Smooth muscle cell (in vitro differentiated cells): ENCODE data around the gene KLHL6. TPM values are rescaled to one million over a fixed set of nuclear protein-coding genes. Genes with fewer than 3 reads are reported as not detected.
"Not testable (repeated sequence)": the region's sequence is repeated elsewhere in the genome, so short reads cannot be mapped to it uniquely, and the experiment has no call there.

Experiments
- DNase-seq: peaks from one replicate; lab custom pipeline; 2025; ENCODE audit not compliant: unreplicated experiment; lab: John Stamatoyannopoulos, UW
- H2AFZ ChIP-seq: fragments of 200-600 bp; sonication (generic); 2 replicates; pipeline ENCODE4 v1.6.0; 2016; ENCODE audit warnings: antibody characterized with exemption, low read depth, mild to moderate bottlenecking
- H3F3A ChIP-seq: fragments of 200-600 bp; sonication (generic); 2 replicates; pipeline ENCODE4 v1.6.0; 2017; ENCODE audit warnings: antibody characterized with exemption, low read depth
- H3K27ac ChIP-seq: fragments of 200-600 bp; sonication (generic); 2 replicates; pipeline ENCODE4 v1.5.1; 2016; ENCODE audit warnings: low read depth, mild to moderate bottlenecking
- H3K27me3 ChIP-seq: fragments of 200-600 bp; sonication (generic); 2 replicates; pipeline ENCODE4 v1.6.1; 2016; ENCODE audit warnings: low read depth, mild to moderate bottlenecking
- H3K36me3 ChIP-seq: fragments of 200-600 bp; sonication (generic); 2 replicates; pipeline ENCODE4 v1.5.1; 2016; ENCODE audit warnings: low read depth
- H3K4me1 ChIP-seq: fragments of 200-600 bp; sonication (generic); 2 replicates; pipeline ENCODE4 v1.5.1; 2016; ENCODE audit warnings: low read depth
- H3K4me2 ChIP-seq: fragments of 200-600 bp; sonication (generic); 2 replicates; pipeline ENCODE4 v1.6.0; 2016; ENCODE audit warnings: mild to moderate bottlenecking
- H3K4me3 ChIP-seq: fragments of 200-600 bp; sonication (generic); 2 replicates; pipeline ENCODE4 v1.5.1; 2016; ENCODE audit warnings: mild to moderate bottlenecking
- H3K79me2 ChIP-seq: fragments of 200-600 bp; sonication (generic); 2 replicates; pipeline ENCODE4 v1.6.0; 2016; ENCODE audit warnings: low read depth, mild to moderate bottlenecking
- H3K9ac ChIP-seq: fragments of 200-600 bp; sonication (generic); 2 replicates; pipeline ENCODE4 v1.6.0; 2016; ENCODE audit warnings: low read depth
- H3K9me3 ChIP-seq: fragments of 200-600 bp; sonication (generic); replicated peaks from 2 replicates; pipeline ENCODE4 v1.5.1; 2016; ENCODE audit warnings: low read depth
- H4K20me1 ChIP-seq: fragments of 200-600 bp; sonication (generic); 2 replicates; pipeline ENCODE4 v1.6.0; 2016; ENCODE audit warnings: low read depth
- CTCF ChIP-seq: fragments of 200-600 bp; sonication (generic); IDR thresholded peaks from 2 replicates; pipeline ENCODE4 v1.5.1; 2017; ENCODE audit warnings: borderline replicate concordance, mild to moderate bottlenecking, antibody characterized with exemption; ENCODE audit not compliant: insufficient read depth, poor library complexity, severe bottlenecking
- WGBS: methylation state at CpG from one replicate; pipeline ENCODE4 v1.1.7; 2016; ENCODE audit warnings: low lambda C conversion rate; 5-methylcytosine and 5-hydroxymethylcytosine counted together
- polyA plus RNA-seq: library from polyadenylated mRNA; unstranded; fragments of >200 nt; fragmentation: Nextera tagmentation; extraction: Ambion mirVana; gene quantifications from 2 replicates; pipeline ENCODE4 v1.2.1, GENCODE V29; 2016
- total RNA-seq: library from RNA; depleted of rRNA; stranded (reverse); fragments of >200 nt; gene quantifications from 2 replicates; pipeline ENCODE4 v1.2.3, GENCODE V29; 2014

KLHL6 gene
- total and polyA plus RNA-seq, 2 experiments from 2014 or later, result 0.22 TPM; not detected in 1

GRCh38 chr3:183466575-183466974, 88.9 kb downstream of the KLHL6 start:
- no peak overlapping the region for H2AFZ ChIP-seq
- no peak overlapping the region for H3K4me3 ChIP-seq
- DNase-seq, result no peak
- H3K9ac ChIP-seq, result no peak overlapping the region
- no peaks in the 10 kb centered on the region for H3K4me1 ChIP-seq
- no peaks in the 10 kb centered on the region for H3K79me2 ChIP-seq
- H3K9me3 ChIP-seq, result no peaks in the 10 kb centered on the region
- WGBS, result 69% methylated on average over 3 of the region's 3 CpGs
- no peaks in the 10 kb centered on the region for H4K20me1 ChIP-seq
- no peaks in the 10 kb centered on the region for H3K36me3 ChIP-seq
- H3K27ac ChIP-seq, result no peak overlapping the region
- TF ChIP-seq CTCF, result no peak
- H3K27me3 ChIP-seq, result peaks cover 5% of the 10 kb centered on the region
- H3K4me2 ChIP-seq, result no peak overlapping the region
- H3F3A ChIP-seq, result no peaks in the 10 kb centered on the region

- H3K4me1 ChIP-seq, result not testable (repeated sequence)
Observed at GRCh38 chr3:183465710-183466109, 89.8 kb downstream of the KLHL6 start.

GRCh38 chr3:183464480-183464879, 91.0 kb downstream of the KLHL6 start:
- Histone ChIP-seq H3K4me3 (no peak overlapping the region), H3K36me3 (no peaks in the 10 kb centered on the region), H3K9ac (no peak overlapping the region), H3F3A (no peaks in the 10 kb centered on the region), H3K27me3 (peaks cover 5% of the 10 kb centered on the region), H3K27ac (no peak overlapping the region), H3K79me2 (no peaks in the 10 kb centered on the region), H3K9me3 (no peaks in the 10 kb centered on the region), H3K4me2 (no peak overlapping the region), H3K4me1 (no peaks in the 10 kb centered on the region), H2AFZ (no peak overlapping the region), H4K20me1 (no peaks in the 10 kb centered on the region)
- DNase-seq, result no peak
- TF ChIP-seq CTCF, result no peak
- WGBS, result 89% methylated on average over 2 of the region's 2 CpGs

More at GRCh38 chr3:183465710-183466109, 89.8 kb downstream of the KLHL6 start:
- H3K36me3 ChIP-seq, H3K27me3 ChIP-seq, H3K79me2 ChIP-seq, DNase-seq, H3K9ac ChIP-seq, H3K4me3 ChIP-seq, H2AFZ ChIP-seq, H3F3A ChIP-seq, H4K20me1 ChIP-seq, H3K9me3 ChIP-seq, H3K4me2 ChIP-seq, H3K27ac ChIP-seq: not testable (repeated sequence)
- 86% methylated on average over 13 of the region's 13 CpGs for WGBS

- 89% methylated on average over 7 of the region's 7 CpGs for WGBS
- H3K36me3 ChIP-seq, result peaks cover 1% of the 10 kb centered on the region
- no peak for DNase-seq
Observed at GRCh38 chr3:183460081-183461055, 95.1 kb downstream of the KLHL6 start.

More at GRCh38 chr3:183460081-183461055, 95.1 kb downstream of the KLHL6 start:
- H3F3A ChIP-seq, result no peaks in the 10 kb centered on the region
- H2AFZ ChIP-seq, result no peak overlapping the region
- H3K4me3 ChIP-seq, result no peak overlapping the region
- H3K4me1 ChIP-seq, result no peaks in the 10 kb centered on the region
- H3K4me2 ChIP-seq, result no peak overlapping the region
- H3K79me2 ChIP-seq, result no peaks in the 10 kb centered on the region
- no peaks in the 10 kb centered on the region for H3K27me3 ChIP-seq
- TF ChIP-seq CTCF, result no peak
- H3K9me3 ChIP-seq, result no peaks in the 10 kb centered on the region
- H3K9ac ChIP-seq, result no peak overlapping the region
- H3K27ac ChIP-seq, result no peak overlapping the region
- H4K20me1 ChIP-seq, result no peaks in the 10 kb centered on the region
